ENCODE results near the gene SMIM7. TPM values are rescaled to one million over a fixed set of nuclear protein-coding genes. Genes with fewer than 3 reads are reported as not detected.

SMIM7 gene
- total RNA-seq, 1 donor from 2014 or later: 76.7 TPM

DNA sequence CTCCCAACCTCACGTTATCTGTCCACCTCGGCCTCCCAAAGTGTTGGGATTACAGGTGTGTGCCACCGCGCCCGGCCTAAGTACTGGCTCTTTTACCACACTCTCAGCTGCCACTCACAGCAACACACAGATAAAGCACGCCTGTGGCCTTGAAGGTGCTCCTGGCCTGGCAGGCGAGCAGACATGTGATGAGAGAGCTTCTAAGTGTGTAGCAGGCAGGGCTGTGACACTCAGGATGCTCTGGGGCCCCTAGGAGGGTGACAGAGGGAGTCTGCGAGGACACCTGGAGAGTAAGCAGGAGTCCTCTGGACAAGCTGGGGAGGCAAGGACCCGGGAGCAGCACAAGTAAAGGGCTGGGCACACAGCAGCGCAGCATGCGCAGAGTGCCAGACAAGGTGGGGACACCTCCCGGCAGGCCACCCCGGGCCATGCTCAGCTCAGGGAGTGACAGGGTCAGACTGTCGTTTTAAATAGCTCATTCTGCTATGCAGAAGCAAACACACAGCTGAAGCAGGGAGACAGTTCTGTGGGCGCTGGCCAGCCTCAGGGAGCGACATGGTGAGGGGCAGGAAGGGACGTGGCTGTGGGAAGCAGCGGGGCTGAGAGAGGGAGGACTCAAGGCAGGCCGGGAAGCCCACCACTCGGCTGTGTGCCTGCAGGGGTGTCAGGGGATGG, 58.4 kb downstream of the SMIM7 start:
- no peaks in the 10 kb centered on the region for H3K27me3 ChIP-seq
- ATAC-seq: no peak
- no peaks in the 10 kb centered on the region for H3K9me3 ChIP-seq
- H3K4me3 ChIP-seq: no peak overlapping the region
- DNase-seq: no peak
- TF ChIP-seq, protein P1, sequence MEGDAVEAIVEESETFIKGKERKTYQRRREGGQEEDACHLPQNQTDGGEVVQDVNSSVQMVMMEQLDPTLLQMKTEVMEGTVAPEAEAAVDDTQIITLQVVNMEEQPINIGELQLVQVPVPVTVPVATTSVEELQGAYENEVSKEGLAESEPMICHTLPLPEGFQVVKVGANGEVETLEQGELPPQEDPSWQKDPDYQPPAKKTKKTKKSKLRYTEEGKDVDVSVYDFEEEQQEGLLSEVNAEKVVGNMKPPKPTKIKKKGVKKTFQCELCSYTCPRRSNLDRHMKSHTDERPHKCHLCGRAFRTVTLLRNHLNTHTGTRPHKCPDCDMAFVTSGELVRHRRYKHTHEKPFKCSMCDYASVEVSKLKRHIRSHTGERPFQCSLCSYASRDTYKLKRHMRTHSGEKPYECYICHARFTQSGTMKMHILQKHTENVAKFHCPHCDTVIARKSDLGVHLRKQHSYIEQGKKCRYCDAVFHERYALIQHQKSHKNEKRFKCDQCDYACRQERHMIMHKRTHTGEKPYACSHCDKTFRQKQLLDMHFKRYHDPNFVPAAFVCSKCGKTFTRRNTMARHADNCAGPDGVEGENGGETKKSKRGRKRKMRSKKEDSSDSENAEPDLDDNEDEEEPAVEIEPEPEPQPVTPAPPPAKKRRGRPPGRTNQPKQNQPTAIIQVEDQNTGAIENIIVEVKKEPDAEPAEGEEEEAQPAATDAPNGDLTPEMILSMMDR (IDR thresholded peaks at IDR 0.05): no peak
- no peaks in the 10 kb centered on the region for H3K36me3 ChIP-seq
- H3K27ac ChIP-seq: no peak overlapping the region
- H3K4me1 ChIP-seq: peaks cover 11% of the 10 kb centered on the region
- intact Hi-C loops (cut with DNase I): no loop called here

DNA sequence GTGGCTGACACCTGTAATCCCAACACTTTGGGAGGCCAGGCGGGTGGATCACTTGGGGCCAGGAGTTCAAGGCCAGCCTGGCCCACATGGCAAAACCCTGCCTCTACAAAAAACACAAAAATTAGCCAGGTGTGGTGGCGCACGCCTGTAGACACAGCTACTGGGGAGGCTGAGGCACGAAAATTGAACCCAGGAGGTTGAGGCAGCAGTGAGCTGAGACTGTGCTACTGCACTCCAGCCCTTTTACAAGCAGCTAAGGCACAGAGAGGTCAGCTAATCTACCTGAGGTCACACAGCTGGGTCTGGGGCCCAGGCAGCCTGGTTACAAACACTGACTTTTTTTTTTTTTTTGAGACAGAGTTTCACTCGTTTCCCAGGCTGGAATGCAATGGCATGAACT, 59.1 kb downstream of the SMIM7 start:
- intact Hi-C loops (cut with DNase I): no loop called here
- H3K4me3 ChIP-seq: no peak overlapping the region
- peaks cover 11% of the 10 kb centered on the region for H3K4me1 ChIP-seq
- DNase-seq (no peak), ATAC-seq (no peak)
- no peaks in the 10 kb centered on the region for H3K9me3 ChIP-seq
- TF ChIP-seq, protein P1 (IDR thresholded peaks at IDR 0.05): no peak
- no peaks in the 10 kb centered on the region for H3K36me3 ChIP-seq
- H3K27me3 ChIP-seq: no peaks in the 10 kb centered on the region
- no peak overlapping the region for H3K27ac ChIP-seq

- peaks cover 7% of the 10 kb centered on the region for H3K4me1 ChIP-seq
- ATAC-seq: no peak
- no peaks in the 10 kb centered on the region for H3K9me3 ChIP-seq
- TF ChIP-seq, protein P1 (IDR thresholded peaks at IDR 0.05): no peak
- intact Hi-C loops (cut with DNase I): no loop called here
- H3K36me3 ChIP-seq: no peaks in the 10 kb centered on the region
- H3K27me3 ChIP-seq: no peaks in the 10 kb centered on the region
- H3K27ac ChIP-seq: no peak overlapping the region
- H3K4me3 ChIP-seq: no peak overlapping the region
- DNase-seq: no peak
Measured at GRCh38 chr19:16599655-16600346, 60.1 kb downstream of the SMIM7 start.

DNA sequence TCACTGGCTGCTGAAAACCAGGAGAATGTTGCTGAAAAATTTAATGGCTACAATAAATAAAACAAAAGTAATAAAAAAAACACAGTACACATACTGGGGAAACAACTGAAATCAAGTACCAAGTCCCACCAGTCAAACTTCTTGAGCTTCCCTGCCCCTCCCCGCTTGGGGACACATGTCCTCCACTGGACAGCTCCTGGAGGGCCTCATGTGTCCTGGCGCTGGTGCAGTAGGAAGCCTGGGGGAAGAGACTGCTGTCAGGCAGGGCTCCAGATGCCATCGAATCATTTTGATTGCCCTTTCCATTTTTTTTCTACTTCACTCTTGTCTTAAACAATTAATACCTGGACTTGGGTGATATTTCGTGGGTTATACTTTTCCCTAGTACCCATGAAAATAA, 61.1 kb downstream of the SMIM7 start:
- no peaks in the 10 kb centered on the region for H3K9me3 ChIP-seq
- ATAC-seq (no peak), DNase-seq (no peak)
- H3K27me3 ChIP-seq: no peaks in the 10 kb centered on the region
- peaks cover 13% of the 10 kb centered on the region for H3K4me1 ChIP-seq
- no peak overlapping the region for H3K4me3 ChIP-seq
- TF ChIP-seq, protein P1 (IDR thresholded peaks at IDR 0.05): no peak
- no peak overlapping the region for H3K27ac ChIP-seq
- intact Hi-C loops (cut with DNase I): no loop called here
- H3K36me3 ChIP-seq: no peaks in the 10 kb centered on the region

DNA sequence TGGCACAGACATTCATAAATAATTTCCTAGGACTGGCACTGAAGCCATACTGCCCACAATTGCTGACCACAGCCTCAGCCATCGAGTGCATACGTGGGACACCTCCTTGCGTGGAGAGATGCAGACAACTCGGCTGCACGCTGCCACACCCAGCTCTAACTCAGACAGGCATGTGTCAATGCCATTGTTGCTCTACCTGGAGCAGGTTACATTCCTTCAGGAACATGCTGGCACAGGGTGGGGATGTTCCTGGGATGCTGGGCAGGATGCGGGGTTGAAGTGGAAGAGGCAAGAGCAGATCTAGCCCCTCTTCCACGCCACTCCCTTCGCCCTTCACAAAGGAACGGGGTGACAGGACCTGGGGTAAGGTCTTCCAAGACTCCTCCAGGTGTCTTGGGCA, 63.5 kb downstream of the SMIM7 start:
- Histone ChIP-seq H3K27ac (no peak overlapping the region), H3K4me3 (no peak overlapping the region), H3K36me3 (no peaks in the 10 kb centered on the region), H3K9me3 (no peaks in the 10 kb centered on the region), H3K27me3 (no peaks in the 10 kb centered on the region), H3K4me1 (peaks cover 23% of the 10 kb centered on the region)
- intact Hi-C loops (cut with DNase I): no loop called here
- DNase-seq (no peak), ATAC-seq (no peak)
- TF ChIP-seq, protein P1 (IDR thresholded peaks at IDR 0.05): no peak

Other genes starting within 250 kb of the SMIM7 start
- 42.8 TPM for gene EPS15L1, start 188.2 kb downstream of the SMIM7 start, total RNA-seq
- gene CALR3, start 164.0 kb downstream of the SMIM7 start, total RNA-seq: not detected
- gene C19orf44, start 163.8 kb downstream of the SMIM7 start, total RNA-seq: 6.7 TPM
- 41.9 TPM for gene CHERP, start 117.7 kb downstream of the SMIM7 start, total RNA-seq
- gene SLC35E1, start 87.7 kb downstream of the SMIM7 start, total RNA-seq: 51.2 TPM
- gene MED26, start 31.9 kb downstream of the SMIM7 start, total RNA-seq: 13.4 TPM
- gene TMEM38A, start 995 bp upstream of the SMIM7 start, total RNA-seq: 5.1 TPM
- gene NWD1, start 59.7 kb upstream of the SMIM7 start, total RNA-seq: 0.09 TPM
- gene SIN3B, start 169.3 kb upstream of the SMIM7 start, total RNA-seq: 59.8 TPM
- gene F2RL3, start 228.9 kb upstream of the SMIM7 start, total RNA-seq: 25.3 TPM